NCI-H1417 (cell line): Measurements from ENCODE around the gene CLDN6.

Experiments
- DNase-seq, 3 experiments: peaks; one replicate each; lab custom pipeline; 2025; lab: John Stamatoyannopoulos, UW

The CLDN6 gene

DNA sequence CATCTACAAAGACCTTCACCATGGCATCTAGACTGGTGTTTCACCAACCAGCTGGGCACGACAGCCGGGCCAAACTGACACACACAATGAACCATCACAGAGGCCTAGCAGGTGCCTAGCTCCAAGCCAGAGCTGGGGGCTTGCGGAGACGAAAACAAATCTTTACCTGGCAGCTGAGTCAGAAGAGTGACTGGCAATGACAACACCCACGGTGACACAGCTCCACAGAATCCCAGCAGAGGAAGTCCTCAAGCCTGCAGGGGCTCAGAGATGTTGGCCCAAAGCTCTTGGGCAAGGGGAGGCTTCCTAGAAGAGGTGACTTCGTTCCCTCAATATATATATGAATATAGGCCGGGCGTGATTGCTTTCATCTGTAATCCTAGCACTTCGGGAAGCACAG, 33.5 kb upstream of the CLDN6 start:
- no peak for DNase-seq

DNA sequence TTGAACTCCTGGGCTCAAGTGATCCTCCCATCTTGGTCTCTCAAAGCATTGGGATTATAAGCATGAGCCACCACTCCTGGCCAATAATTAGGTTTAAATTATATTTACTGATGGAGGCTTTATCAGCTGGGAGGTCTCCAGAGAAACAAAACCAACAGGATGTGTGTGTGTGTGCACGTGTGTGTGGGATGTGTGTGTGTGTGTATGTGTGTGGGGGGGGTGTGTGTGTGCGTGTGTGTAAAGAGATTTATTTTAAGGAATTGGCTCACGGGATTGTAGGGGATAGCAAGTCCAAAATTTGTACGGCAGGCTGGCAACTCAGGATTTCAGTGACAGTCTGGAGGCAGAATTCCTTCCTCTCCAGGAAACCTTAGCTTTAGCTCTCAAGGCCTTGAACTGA, 33.0 kb upstream of the CLDN6 start:
- DNase-seq: peak in 1 of 3 experiments; percentile 4

DNA sequence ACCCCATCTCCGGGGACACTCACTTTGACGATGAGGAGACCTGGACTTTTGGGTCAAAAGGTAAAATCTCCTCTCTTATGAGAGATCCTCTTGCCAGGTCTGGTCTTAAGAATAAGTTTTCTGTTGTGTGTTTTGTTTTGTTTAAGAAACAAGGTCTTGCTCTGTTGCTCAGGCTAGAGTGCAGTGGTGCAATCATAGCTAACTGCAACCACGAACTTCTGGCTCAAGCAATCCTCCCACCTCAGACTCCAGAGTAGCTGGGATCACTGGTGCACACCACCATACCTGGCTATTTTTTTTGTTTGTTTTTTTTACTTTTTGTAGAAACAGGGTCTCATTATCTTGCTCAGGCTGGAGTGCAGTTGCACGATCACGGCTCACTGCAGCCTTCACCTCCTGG, 32.5 kb upstream of the CLDN6 start:
- DNase-seq: no peak

DNA sequence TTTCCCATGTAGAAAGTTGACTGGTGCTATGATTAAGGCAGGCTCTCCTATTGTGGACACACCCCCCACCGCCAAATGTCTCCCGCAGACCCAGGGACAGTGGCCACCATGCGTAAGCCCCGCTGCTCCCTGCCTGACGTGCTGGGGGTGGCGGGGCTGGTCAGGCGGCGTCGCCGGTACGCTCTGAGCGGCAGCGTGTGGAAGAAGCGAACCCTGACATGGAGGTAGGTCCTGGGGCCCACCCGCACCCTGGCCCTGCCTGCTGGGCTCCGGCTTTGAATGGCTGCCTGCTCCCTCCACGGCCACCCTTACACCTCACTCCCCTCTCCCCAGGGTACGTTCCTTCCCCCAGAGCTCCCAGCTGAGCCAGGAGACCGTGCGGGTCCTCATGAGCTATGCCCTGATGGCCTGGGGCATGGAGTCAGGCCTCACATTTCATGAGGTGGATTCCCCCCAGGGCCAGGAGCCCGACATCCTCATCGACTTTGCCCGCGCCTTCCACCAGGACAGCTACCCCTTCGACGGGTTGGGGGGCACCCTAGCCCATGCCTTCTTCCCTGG, 32.0 kb upstream of the CLDN6 start:
- DNase-seq: no peak

DNA sequence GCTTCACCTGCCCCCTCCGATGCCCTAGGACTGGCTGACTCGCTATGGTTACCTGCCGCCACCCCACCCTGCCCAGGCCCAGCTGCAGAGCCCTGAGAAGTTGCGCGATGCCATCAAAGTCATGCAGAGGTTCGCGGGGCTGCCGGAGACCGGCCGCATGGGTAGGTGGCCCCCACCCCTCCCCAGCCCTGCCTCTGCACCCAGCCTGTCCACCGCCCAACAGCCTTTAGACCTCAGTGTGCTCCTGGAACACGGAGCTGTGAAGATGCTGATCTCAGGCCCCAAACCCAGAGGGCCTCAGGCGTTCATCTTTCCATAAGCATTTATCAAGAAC, 29.4 kb upstream of the CLDN6 start:
- no peak for DNase-seq

DNA sequence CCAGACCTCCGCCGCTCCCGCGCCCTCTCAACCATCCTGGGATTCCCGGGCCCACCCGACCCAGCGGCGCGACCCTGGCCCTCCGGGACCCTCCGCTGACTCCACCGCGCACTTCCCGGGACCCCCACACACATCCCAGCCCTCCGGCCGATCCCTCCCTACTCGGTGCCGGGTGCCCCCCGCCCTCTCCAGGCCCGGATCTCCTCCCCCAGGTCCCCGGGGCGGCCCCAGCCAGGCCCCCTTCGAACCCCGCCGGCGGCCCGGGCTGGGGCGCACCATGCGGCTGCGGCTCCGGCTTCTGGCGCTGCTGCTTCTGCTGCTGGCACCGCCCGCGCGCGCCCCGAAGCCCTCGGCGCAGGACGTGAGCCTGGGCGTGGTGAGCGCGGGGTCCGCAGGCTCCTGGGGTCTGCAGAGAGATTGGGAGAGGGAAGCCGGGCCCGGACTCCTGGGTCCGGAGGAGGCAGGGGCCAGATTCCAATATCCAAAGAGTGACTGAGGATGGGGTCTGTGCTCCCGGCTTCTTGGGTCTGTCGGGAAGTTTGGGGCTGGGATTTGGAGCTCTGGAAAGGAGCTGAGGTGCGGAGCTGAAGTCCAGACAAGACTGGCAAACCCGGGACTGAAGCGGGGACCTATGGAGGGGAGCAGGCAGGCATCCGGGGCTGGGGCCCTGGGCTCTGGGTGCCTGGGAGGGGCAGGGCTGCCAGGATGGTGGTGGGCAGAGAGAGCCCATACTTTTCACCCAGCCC, 28.8 kb upstream of the CLDN6 start:
- DNase-seq: no peak

DNA sequence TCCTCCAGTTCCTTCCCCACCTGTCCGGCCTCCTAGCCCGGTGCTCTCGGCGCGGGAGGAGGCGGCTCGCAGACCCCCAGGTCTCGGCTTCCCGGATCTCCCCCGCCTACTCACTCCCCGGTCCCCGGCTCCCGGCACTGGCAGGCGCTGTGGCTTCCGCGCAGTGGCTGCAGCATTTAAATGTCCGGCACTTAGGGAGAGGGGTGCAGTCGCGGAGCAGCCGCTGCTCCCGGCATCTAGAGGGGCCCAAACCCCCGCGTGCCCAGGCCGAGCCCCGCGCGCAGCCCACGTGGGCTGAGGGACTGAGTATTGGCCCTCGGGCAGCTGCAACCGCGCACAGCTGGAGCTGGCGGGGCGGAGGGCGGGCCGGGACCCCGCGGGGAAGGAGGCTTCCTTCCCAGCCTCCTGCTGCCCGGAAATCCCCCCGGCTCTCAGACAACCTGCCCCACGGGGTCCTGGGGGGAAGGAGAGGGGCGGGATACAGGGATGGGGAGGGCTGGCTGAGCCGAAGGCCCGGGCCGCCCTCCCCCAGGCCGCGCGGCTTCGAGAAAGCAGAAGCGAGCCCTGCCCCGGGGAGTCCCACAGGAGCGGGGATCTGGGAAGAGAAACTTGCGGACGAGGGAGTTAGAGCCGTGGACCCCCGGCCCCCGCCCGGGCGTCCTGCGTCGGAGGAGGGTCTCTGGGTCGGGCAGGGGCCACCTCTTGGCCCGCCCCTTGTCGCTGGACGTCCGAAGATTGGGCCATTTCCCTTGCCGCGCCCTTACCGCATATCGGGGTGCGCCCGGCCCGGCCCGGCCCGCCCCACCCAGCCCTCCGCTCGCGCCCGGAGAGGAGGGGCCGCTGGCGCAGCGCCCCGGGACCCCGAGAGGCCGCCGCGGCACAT, 28.0 kb upstream of the CLDN6 start, which contains the start of gene MMP25:
MMP25 (plus strand) TSS at position 804 of the 883 bp plus-strand sequence. CDS start 357 bp downstream, outside the sequence.
- DNase-seq: peak in 2 of 3 experiments; percentile 58 to 59

DNA sequence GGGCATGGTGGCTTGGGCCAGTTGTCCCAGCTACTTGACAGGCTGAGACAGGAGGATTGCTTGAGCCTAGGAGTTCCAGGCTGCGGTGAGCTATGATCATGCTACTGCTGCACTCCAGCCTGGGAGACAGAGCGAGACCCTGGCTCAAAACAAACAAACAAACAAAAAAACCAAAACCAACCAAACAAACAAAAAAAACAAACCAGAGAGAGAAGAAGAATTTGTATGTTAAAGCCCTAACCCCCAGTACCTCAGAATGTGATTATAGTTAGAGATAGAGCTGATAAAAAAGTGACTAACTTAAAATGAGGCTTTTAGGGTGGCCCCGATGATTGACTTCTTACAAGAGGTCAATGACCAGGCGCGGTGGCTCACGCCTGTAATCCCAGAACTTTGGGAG, 26.7 kb upstream of the CLDN6 start:
- DNase-seq: no peak

DNA sequence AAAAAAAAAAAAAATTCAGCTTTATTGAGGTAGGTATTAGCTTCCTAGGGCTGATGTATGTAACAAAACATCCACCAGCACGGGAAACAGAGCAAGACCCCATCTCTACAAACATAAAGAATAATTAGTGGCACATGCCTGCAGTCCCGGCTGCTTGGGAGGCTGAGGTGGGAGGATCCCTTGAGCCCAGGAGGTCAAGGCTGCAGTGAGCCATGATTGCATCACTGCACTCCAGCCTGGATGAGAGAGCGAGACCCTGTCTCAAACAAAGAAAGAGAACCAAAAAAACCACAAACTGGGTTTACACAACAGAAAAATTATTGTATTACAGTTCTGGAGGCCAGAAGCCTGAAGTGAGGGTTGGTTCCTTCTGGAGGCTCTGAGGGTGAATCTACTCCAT, 24.4 kb upstream of the CLDN6 start:
- no peak for DNase-seq

DNA sequence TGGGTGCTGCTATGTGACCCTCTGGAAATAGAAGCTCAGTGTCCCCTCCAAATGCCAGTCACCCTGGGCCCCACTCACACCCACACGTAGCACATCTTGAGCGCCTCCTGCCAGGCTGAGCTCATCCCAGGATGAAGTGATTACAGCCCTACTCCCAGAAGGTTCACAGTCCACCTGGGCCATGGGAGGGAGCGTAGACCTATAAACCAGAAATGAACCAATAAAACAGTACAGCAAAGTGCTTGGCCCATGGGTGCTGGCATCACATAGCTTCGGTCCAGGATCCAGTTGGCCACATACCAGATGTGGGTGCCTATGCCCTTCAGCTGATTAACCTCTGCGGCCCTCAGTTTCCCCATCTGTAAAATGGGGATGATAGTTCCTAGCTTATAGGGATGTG, 20.9 kb upstream of the CLDN6 start:
- no peak for DNase-seq

DNA sequence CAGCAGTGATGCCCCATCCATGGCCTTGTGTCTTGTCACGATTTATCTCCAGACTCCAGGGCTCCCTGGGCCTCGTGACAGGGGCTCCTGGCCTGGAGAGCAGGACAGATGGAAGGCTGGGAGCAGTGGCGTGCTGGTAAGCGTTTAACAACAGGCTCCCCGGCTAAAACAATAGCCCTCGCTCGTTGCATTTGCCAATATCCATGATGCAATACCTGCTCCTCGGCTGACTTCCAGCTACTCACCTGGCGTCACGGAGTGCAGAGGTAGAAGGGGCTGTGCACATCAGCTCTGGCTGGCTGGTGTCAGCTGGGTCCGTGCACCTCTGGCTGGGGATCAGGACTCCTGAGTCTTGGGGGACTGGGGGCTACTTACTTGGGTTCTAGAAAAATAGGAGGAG, 20.3 kb upstream of the CLDN6 start:
- DNase-seq: peak in 1 of 3 experiments; percentile 12

DNA sequence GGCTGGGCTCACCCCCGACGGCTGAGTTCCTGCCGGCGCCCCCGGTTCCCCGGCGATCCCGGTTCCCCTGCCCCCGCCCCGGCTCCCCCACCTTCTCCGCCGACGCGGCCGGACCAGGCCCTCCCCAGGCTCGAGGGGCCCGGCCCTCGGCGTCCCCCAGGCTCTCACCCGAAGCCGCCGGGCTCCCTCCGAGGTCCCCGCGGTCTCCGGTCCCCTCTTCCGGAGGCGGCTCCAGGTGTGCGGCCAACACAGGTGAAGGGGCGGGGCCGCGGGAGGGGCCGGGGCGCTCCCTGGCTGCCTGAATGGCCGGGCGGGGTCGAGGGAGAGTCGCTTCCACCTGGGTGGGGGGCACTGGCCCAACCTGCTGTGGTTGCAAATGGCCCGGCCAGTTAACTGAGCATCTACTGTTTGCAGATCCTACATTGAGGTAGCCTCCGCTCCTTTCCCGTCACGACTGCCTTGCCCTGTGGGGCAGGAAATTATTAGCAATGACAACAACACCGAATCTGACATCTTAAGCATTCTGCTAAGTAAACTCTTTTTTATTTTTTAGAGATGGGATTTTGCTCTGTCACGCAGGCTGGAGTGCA, 18.8 kb upstream of the CLDN6 start, which contains the start of gene BICDL2:
BICDL2 (minus strand) TSS at position 219 of the 590 bp plus-strand sequence. CDS start 1,448 bp downstream, outside the sequence.
- DNase-seq: peak in 2 of 3 experiments; percentile 31 to 51

DNA sequence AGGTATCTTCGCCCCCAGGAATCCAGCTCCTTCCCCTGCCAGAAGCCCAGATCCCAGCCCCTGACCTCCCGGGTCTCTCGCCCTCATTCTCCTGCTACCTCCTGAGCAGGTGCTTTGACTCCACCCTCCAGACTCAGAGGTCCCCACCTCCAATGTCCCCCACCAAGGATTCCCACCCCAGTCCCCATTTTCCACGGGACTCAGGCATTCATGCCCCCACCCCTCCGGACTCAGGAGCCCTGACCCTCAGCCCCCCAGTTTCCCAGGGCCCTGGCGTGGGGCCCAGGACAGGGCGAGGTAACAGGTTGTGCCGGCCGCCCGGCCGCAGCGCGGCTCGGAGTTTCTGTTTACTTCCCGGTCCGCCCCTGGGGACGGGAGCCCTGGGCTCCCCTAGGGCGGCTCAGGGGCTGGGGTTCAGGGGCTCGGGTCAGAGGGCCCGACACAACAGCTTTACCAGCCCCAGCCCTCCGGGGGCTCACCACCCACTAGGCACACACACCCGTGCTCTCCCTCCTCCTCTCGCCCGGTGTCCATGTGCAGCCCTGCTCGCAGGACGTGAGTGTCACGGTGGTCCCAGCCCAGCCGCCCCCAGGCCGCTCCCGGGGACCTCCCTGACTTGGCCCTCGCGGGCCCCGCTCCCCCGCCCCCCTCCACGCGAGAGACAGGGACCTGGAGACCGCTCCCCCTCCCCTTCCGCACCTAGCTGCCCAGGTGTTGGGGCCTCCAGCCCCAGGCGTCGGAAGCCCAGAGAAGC, 18.2 kb upstream of the CLDN6 start:
- DNase-seq: peak in 2 of 3 experiments; percentile 31 to 51

DNA sequence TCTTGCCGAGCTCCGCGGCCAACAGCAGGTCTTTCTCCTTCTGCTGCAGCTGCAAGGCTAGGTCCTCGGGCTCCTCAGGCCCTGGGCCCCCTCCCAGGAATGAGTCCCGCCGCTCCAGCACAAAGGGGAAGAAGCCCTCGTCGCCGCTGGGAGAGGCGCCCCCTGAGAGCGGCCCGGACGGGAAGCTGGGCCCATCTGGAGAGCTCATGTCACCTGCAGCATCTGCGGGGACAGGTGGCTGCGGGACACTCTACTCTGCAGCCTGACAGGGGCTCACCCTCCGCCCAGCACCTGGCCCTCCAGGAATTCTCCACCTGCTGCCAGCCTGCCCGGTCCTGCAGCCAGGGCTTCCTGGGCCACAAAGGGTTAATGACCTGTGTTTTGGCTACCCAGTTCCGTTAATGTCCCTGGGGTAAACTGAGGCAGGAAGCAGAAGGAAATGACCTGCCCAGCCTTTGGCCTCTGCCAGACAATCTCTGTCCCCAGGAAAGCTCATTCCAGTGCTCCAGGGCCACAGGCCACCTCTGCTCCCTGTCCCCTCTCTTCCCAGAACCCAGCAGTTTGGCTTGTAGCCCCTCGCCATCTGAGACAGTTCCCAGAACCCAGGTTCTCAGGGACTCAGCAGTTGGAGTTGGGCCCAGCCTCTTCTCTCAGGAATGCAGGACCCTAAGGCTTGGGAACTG, 17.4 kb upstream of the CLDN6 start:
- DNase-seq: no peak

DNA sequence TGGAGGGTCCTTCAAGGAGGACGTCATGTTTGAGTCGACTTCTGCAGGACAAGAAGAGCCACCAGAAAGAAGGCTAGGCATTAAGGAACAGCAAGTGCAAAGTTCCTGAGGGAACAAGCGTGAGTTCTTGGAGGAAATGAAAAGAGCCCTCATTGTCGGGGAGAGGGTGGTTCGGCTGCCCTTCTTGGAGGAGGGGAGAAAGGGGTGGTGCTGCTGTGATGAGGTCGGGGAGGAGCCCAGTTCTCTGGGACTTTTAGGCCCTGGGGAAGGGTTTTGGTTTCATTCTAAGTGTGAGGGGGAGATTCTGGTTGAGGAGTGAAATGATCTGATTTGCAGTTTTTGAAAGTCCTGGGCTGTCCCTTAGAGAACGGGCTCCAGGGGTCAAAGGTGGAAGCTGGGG, 14.6 kb upstream of the CLDN6 start:
- no peak for DNase-seq

DNA sequence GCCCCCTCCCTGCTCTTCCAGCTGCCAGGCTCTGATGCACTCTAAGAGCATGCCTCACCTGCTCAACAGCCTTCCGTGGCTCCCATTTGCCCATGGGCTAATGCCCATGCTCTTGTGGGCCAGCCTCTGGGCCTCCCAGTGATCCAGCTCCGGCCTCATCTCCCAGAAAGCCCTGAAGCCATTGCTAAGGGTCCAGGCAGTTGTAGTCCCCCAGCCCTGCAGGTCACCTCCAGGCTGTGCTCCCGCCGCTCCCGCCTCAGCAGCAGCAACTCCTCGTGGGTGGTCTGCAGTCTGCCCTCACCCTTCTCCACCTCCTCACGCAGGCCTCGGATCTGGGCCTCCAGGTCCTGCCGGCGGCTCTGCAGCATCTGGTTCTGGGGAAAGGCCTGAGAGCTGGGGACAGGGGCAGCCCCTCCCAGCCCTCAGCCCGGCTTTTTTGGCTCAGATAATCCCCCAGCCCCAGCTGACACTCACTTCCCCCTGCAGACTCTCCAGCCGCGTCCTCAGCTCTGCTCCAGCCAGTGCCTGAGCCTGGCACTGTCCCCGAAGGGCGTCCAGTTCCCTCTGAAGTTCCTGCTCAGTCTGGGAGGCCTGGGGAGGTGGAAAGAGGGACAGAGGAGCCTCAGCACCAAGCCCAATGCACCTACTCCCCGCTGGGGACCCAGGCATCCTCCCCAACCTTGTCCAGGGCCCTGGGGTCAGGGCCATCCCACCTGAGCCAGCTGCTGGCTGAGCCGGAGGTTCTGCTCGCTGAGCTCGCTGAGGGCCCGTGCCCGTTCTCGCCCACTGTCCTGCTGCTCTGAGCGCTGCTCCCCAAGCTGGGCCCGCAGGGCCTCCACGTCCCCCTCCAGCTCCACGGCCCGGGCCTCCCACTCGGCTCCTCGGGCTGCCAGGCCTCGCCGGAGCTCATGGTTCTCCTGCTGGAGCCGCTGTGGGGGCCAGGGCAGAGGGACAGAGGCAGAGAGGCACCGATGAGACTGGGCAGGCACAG, 12.5 kb upstream of the CLDN6 start:
- no peak for DNase-seq

DNA sequence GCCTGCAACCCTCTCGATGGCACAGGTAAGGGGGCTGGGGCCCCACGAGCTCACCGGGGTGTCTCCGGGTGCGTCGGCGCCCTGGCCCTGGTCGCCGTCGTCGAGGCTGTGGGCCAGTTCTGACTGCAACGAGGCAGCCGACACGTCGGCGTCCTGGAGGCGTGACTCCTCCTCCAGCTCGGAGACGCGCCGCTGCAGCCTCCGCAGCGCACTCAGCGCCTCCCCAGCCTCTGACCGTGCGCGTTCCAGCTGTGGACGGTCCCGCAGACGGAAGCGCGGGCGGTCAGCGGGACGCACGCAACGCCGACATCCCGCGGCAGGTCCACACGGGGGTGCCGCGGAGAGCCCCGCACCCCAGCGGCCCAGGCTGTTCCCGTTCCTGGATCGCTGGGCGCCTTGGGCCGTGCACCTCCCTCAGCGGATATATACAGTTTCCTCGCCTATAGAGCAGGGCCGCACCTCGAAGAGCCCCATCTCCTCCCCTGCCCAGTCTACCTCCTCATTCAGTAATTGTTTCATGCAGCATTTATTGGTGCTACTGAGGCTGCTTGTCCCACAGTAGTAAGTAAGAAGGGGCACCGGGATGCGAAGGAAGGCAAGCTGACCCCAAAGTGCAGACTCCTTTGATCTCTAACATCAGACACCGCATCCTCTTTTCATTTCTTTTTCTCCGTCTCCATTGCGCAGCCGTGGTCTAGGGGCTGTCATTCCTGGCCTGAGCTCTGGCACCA, 11.7 kb upstream of the CLDN6 start:
- DNase-seq: no peak

DNA sequence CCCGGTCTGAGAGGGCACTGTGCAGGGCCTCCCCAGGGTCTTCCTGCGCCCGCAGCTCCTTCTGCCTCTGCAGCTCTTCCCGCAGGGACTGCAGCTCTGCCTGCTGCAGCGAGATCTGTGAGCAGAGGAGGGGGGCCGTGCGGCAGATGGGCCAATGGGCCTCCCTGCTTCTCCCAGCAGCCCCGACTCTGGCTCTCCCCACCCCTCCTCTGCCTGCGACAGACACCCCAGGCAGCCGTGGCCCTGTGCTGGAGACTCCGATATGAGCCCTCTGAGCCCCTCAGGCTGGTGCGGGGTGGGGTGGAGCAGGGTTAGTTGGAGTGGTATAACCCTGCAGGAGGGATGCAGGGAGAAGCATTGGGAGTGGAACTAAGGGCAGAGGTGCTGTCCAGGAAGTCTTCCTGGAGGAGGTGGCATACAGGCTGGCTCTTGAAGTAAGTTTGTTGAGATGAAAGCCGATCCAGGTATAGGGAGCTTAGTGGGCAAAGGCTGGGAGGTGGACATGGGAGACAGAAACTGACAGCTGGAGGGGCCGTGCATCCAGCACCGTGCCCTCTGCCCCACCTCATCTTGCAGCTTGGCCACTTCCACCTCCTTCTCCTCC, 10.8 kb upstream of the CLDN6 start:
- DNase-seq: no peak
